ENCODE data around the gene DSCAML1. TPM values are rescaled to one million over a fixed set of nuclear protein-coding genes. Genes with fewer than 3 reads are reported as not detected.

Gene DSCAML1
- total RNA-seq, 2 donors from 2014 or later = 0.67 to 1.3 TPM

GRCh38 chr11:117391181-117391580, 405.8 kb downstream of the DSCAML1 start:
- H3K36me3 ChIP-seq = peaks cover 65% of the 10 kb centered on the region
- DNase-seq (ENCODE audit: low spot score) = no peak

GRCh38 chr11:117390743-117391142, 406.3 kb downstream of the DSCAML1 start:
- TF ChIP-seq CTCF (IDR thresholded peaks at IDR 0.05) = no peak
- Histone ChIP-seq H3K4me3 (no peak overlapping the region), H3K27ac (no peak overlapping the region), H3K36me3 (peaks cover 65% of the 10 kb centered on the region), H3K4me1 (no peaks in the 10 kb centered on the region), H3K27me3 (no peaks in the 10 kb centered on the region), H3K9me3 (no peaks in the 10 kb centered on the region)
- no peak for DNase-seq (ENCODE audit: low spot score)

More at GRCh38 chr11:117391181-117391580, 405.8 kb downstream of the DSCAML1 start:
- no peaks in the 10 kb centered on the region for H3K4me1 ChIP-seq
- no peak overlapping the region for H3K27ac ChIP-seq
- H3K4me3 ChIP-seq = no peak overlapping the region
- TF ChIP-seq CTCF (IDR thresholded peaks at IDR 0.05) = no peak
- no peaks in the 10 kb centered on the region for H3K27me3 ChIP-seq
- no peaks in the 10 kb centered on the region for H3K9me3 ChIP-seq

GRCh38 chr11:117387992-117388755, 408.8 kb downstream of the DSCAML1 start:
- no peak for DNase-seq (ENCODE audit: low spot score)
- Histone ChIP-seq H3K9me3 (no peaks in the 10 kb centered on the region), H3K27ac (no peak overlapping the region), H3K36me3 (peaks cover 47% of the 10 kb centered on the region), H3K4me1 (no peaks in the 10 kb centered on the region), H3K4me3 (no peak overlapping the region), H3K27me3 (no peaks in the 10 kb centered on the region)
- TF ChIP-seq CTCF (IDR thresholded peaks at IDR 0.05) = no peak

- DNase-seq (ENCODE audit: low spot score) = no peak
- Histone ChIP-seq H3K36me3 (peaks cover 40% of the 10 kb centered on the region), H3K4me1 (no peaks in the 10 kb centered on the region), H3K4me3 (no peak overlapping the region), H3K9me3 (no peaks in the 10 kb centered on the region), H3K27me3 (no peaks in the 10 kb centered on the region), H3K27ac (no peak overlapping the region)
- TF ChIP-seq CTCF (IDR thresholded peaks at IDR 0.05) = no peak
These were observed 411.1 kb downstream of the DSCAML1 start for GRCh38 chr11:117385906-117386305.

- no peaks in the 10 kb centered on the region for H3K4me1 ChIP-seq
- no peaks in the 10 kb centered on the region for H3K27me3 ChIP-seq
- H3K4me3 ChIP-seq = no peak overlapping the region
- DNase-seq (ENCODE audit: low spot score) = no peak
- H3K27ac ChIP-seq = no peak overlapping the region
- no peaks in the 10 kb centered on the region for H3K9me3 ChIP-seq
- H3K36me3 ChIP-seq = peaks cover 40% of the 10 kb centered on the region
- TF ChIP-seq CTCF (IDR thresholded peaks at IDR 0.05) = no peak
These were observed 411.5 kb downstream of the DSCAML1 start for GRCh38 chr11:117385471-117385870.

- no peak for DNase-seq (ENCODE audit: low spot score)
- Histone ChIP-seq H3K27me3 (no peaks in the 10 kb centered on the region), H3K9me3 (no peaks in the 10 kb centered on the region), H3K27ac (no peak overlapping the region), H3K4me3 (no peak overlapping the region), H3K36me3 (peaks cover 41% of the 10 kb centered on the region), H3K4me1 (peaks cover 0 to 5% of the 10 kb centered on the region in 2 donors)
- no peak for TF ChIP-seq CTCF (IDR thresholded peaks at IDR 0.05)
These were observed 413.0 kb downstream of the DSCAML1 start for GRCh38 chr11:117384045-117384444.

Data from right atrium auricular region (tissue), 2 donors.